ENCODE results near the gene PRKD2.

- no peak for TF ChIP-seq CTCF (IDR thresholded peaks at IDR 0.05)
- no peak for TF ChIP-seq POLR2A (IDR thresholded peaks at IDR 0.05)
Observed at GRCh38 chr19:46696052-46696451, 20.9 kb downstream of the PRKD2 start.

Measured in Peyer's patch (tissue), 4 donors.